Bronchial epithelial cell (primary cell): ENCODE measurements around the gene TEAD3. TPM values are rescaled to one million over a fixed set of nuclear protein-coding genes. Genes with fewer than 3 reads are reported as not detected.

ENCODE experiments used
- DNase-seq: peaks from one replicate; pipeline ENCODE4 v3.0.0-alpha.2; 2010; ENCODE audit warnings: low read depth
- FAIRE-seq: peaks from 2 replicates; lab custom pipeline; 2011; peaks lifted over from hg19 to GRCh38; lab: Jason Lieb, UNC
- H3K27me3 ChIP-seq: 2 replicates; pipeline ENCODE4 v1.5.1; 2011; ENCODE audit warnings: low read length; ENCODE audit not compliant: control insufficient read depth, insufficient read depth
- H3K36me3 ChIP-seq: 2 replicates; pipeline ENCODE4 v1.5.1; 2011; ENCODE audit warnings: low read length; ENCODE audit not compliant: control insufficient read depth, insufficient read depth
- H3K4me3 ChIP-seq: 2 replicates; pipeline ENCODE4 v1.5.1; 2011; ENCODE audit warnings: mild to moderate bottlenecking, low read depth, low read length, control low read depth
- total RNA-seq: library from RNA; depleted of rRNA; stranded (reverse); fragments of >200 nt; gene quantifications from 2 replicates; pipeline ENCODE4 v1.2.1, GENCODE V29; 2014
- TF ChIP-seq, protein P1 (sequence below): IDR thresholded peaks from 2 replicates; pipeline ENCODE4 v1.5.1; 2011; ENCODE audit warnings: mild to moderate bottlenecking, moderate library complexity, low read length, control low read depth, inconsistent platforms; ENCODE audit not compliant: insufficient read depth, severe bottlenecking

TEAD3 gene
- total RNA-seq, 1 donor from 2014 or later = 5.3 TPM

GRCh38 chr6:35491558-35492257 is 5.2 kb downstream of the TEAD3 start:
- FAIRE-seq (no peak), DNase-seq (no peak)
- Histone ChIP-seq H3K27me3 (no peaks in the 10 kb centered on the region), H3K36me3 (peaks cover 1% of the 10 kb centered on the region), H3K4me3 (no peak overlapping the region)
- TF ChIP-seq, protein P1, sequence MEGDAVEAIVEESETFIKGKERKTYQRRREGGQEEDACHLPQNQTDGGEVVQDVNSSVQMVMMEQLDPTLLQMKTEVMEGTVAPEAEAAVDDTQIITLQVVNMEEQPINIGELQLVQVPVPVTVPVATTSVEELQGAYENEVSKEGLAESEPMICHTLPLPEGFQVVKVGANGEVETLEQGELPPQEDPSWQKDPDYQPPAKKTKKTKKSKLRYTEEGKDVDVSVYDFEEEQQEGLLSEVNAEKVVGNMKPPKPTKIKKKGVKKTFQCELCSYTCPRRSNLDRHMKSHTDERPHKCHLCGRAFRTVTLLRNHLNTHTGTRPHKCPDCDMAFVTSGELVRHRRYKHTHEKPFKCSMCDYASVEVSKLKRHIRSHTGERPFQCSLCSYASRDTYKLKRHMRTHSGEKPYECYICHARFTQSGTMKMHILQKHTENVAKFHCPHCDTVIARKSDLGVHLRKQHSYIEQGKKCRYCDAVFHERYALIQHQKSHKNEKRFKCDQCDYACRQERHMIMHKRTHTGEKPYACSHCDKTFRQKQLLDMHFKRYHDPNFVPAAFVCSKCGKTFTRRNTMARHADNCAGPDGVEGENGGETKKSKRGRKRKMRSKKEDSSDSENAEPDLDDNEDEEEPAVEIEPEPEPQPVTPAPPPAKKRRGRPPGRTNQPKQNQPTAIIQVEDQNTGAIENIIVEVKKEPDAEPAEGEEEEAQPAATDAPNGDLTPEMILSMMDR = no peak

DNA sequence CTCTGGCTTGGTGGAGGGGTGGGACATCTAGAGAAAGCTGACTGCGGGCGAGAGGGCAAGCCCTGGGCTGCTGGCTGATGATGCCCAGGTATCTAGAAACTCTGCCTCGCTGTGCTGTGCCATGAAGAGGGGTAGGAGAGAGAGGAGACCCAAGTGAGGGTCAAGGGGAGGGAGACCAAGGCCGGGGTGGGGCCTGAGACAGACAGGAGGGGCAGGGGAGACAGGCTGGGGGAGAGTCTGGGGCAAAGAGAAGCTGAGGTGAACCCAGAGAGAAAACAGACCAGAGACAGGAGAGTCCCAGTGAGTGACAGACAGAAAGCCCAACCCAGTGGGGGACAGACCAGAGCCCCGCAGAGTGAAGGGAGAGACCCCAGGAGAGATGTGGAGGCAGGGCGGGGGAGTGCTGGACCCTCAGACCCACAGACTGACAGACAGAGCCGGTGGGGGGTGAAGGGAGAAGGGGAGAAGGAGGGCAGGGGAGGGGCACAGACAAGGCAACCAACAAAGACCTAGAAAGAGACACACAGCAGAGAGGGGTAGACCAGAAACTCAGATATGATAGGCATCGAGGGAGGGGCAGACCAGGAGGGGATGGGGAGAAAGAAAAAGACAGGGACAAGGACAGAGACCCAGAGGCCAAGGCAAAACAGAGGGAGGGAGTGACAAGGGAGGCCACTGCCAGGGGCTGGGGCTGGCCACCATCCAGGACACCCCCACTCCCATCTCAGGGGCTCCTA is 5.9 kb downstream of the TEAD3 start:
- DNase-seq (no peak), FAIRE-seq (no peak)
- Histone ChIP-seq H3K27me3 (no peaks in the 10 kb centered on the region), H3K4me3 (no peak overlapping the region), H3K36me3 (peaks cover 1% of the 10 kb centered on the region)
- TF ChIP-seq, protein P1 = no peak

GRCh38 chr6:35489995-35490791 is 6.7 kb downstream of the TEAD3 start:
- TF ChIP-seq, protein P1 = no peak
- Histone ChIP-seq H3K36me3 (peaks cover 1% of the 10 kb centered on the region), H3K4me3 (no peak overlapping the region), H3K27me3 (no peaks in the 10 kb centered on the region)
- DNase-seq (peak; percentile 37), FAIRE-seq (peak; percentile 82)

DNA sequence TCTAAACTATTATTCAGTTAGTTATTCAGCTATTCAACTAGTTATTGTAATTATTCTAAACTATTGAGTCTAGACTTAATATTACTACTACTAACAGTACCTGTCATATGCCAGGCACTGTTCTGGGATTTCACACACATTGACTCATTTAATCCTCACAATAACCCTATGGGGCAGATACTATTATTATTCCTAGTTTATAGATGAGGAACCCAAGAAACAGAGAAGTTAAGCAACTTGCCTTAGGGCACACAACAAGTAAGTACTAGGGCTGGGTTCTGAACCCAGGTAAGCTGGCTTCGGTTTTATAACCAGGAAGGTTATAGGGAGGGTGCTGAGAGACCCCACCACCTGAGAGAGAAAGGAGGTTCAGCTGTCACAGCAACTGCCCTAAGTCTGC is 7.8 kb downstream of the TEAD3 start:
- TF ChIP-seq, protein P1 = no peak
- no peak for FAIRE-seq

DNA sequence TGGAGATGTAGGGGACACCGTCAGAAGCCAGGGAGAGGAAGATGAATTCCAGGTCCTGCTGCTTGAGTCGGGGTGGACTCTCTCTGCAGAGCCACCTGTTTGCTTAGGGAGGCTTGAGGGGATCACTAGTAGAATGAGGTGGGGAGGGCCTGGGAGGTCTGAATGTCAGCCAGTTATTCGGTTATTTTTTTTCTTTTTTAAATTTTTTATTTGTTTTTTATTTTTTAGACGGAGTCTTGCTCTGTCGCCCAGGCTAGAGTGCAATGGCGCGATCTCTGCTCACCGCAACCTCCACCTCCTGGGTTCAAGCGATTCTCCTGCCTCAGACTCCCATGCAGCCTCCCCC is 8.4 kb downstream of the TEAD3 start:
- no peak overlapping the region for H3K4me3 ChIP-seq
- TF ChIP-seq, protein P1 = no peak
- no peak for DNase-seq
- no peaks in the 10 kb centered on the region for H3K27me3 ChIP-seq
- peaks cover 7% of the 10 kb centered on the region for H3K36me3 ChIP-seq
- FAIRE-seq = no peak

More for the DNA sequence above, 7.8 kb downstream of the TEAD3 start:
- H3K27me3 ChIP-seq = no peaks in the 10 kb centered on the region
- peak; percentile 76 for DNase-seq
- peaks cover 7% of the 10 kb centered on the region for H3K36me3 ChIP-seq
- H3K4me3 ChIP-seq = no peak overlapping the region
